ENCODE measurements around the gene HDHD3. TPM values are rescaled to one million over a fixed set of nuclear protein-coding genes. Genes with fewer than 3 reads are reported as not detected.

HDHD3 gene
- total RNA-seq, 1 donor from 2014 or later: 9.8 TPM

- Histone ChIP-seq H3K9me3 (ENCODE audit: low read depth) (no peaks in the 10 kb centered on the region), H3K4me2 (no peak overlapping the region), H3K36me3 (no peaks in the 10 kb centered on the region), H3K27me3 (no peaks in the 10 kb centered on the region), H3K4me3 (no peak overlapping the region), H2AFZ (replicated peaks) (no peak overlapping the region), H3K4me1 (no peaks in the 10 kb centered on the region), H3F3A (ENCODE audit: low read depth) (no peaks in the 10 kb centered on the region), H4K20me1 (ENCODE audit: low read depth) (no peaks in the 10 kb centered on the region), H3K27ac (no peak overlapping the region), H3K79me2 (ENCODE audit: low read depth) (no peaks in the 10 kb centered on the region), H3K9ac (no peak overlapping the region)
- no peak overlapping the region for H3K4me3 Mint-ChIP-seq
- H3K36me3 Mint-ChIP-seq: no peaks in the 10 kb centered on the region
- no peak for DNase-seq (ENCODE audit: low spot score)
- H3K4me1 Mint-ChIP-seq: peaks cover 18% of the 10 kb centered on the region
- peaks cover 3% of the 10 kb centered on the region for H3K9me3 Mint-ChIP-seq
- TF ChIP-seq CTCF (IDR thresholded peaks at IDR 0.05): no peak
- TF ChIP-seq EZH2phosphoT487 (IDR thresholded peaks at IDR 0.05): no peak
- TF ChIP-seq EZH2 (IDR thresholded peaks at IDR 0.05): no peak
- no peak overlapping the region for H3K27ac Mint-ChIP-seq
- peaks cover 4% of the 10 kb centered on the region for H3K27me3 Mint-ChIP-seq (ENCODE audit: insufficient read depth, low read depth)
Observed at GRCh38 chr9:113364951-113365350, 11.8 kb downstream of the HDHD3 start.

- H3K36me3 ChIP-seq: no peaks in the 10 kb centered on the region
- no peak overlapping the region for H2AFZ ChIP-seq (replicated peaks)
- Mint-ChIP-seq H3K27ac (no peak overlapping the region), H3K4me1 (peaks cover 18% of the 10 kb centered on the region), H3K27me3 (ENCODE audit: insufficient read depth, low read depth) (peaks cover 4% of the 10 kb centered on the region), H3K4me3 (no peak overlapping the region), H3K9me3 (peaks cover 3% of the 10 kb centered on the region), H3K36me3 (no peaks in the 10 kb centered on the region)
- TF ChIP-seq EZH2 (IDR thresholded peaks at IDR 0.05) (no peak), EZH2phosphoT487 (IDR thresholded peaks at IDR 0.05) (no peak), CTCF (IDR thresholded peaks at IDR 0.05) (no peak)
- H3K4me1 ChIP-seq: no peaks in the 10 kb centered on the region
- DNase-seq (ENCODE audit: low spot score): no peak
- H3K9ac ChIP-seq: no peak overlapping the region
- no peak overlapping the region for H3K4me3 ChIP-seq
- H4K20me1 ChIP-seq (ENCODE audit: low read depth): no peaks in the 10 kb centered on the region
- no peak overlapping the region for H3K27ac ChIP-seq
- no peaks in the 10 kb centered on the region for H3K27me3 ChIP-seq
- H3K79me2 ChIP-seq (ENCODE audit: low read depth): no peaks in the 10 kb centered on the region
- H3F3A ChIP-seq (ENCODE audit: low read depth): no peaks in the 10 kb centered on the region
- H3K9me3 ChIP-seq (ENCODE audit: low read depth): no peaks in the 10 kb centered on the region
- H3K4me2 ChIP-seq: no peak overlapping the region
Observed at GRCh38 chr9:113363336-113363735, 13.4 kb downstream of the HDHD3 start.

DNA sequence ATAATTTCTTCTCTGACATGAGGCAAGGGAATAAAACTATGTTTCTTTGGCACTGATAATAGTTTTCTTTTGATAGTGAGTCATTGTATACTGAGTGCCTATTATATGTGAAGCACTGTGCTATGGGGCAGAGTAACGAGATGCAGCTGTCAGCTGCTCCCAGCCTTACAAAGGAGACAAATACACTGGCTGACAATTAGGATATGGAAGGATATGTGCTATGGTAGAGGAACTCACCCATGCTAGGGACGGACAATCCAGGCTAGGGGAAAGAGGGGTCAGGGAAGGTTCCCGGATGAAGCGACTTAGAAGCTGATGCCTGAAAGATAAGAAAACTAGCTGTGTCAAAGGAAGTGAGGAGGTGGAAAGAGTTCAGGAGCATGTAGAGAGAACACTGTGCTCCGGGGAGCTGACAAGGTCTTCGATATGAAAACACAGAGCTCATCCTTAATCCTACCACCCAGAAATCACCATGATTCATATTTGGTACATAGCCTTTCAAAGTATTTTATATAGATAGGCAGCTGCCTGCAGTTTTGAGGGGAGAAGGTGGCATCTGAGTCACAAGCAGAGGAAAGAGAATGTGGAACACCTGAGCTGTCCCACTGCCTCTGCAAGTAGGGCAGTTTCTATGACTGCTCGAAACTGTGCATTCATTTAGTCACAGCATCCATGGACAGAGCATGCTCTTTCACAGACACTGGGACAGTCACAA, 15.3 kb downstream of the HDHD3 start:
- Mint-ChIP-seq H3K27ac (no peak overlapping the region), H3K4me3 (no peak overlapping the region), H3K27me3 (ENCODE audit: insufficient read depth, low read depth) (peaks cover 5% of the 10 kb centered on the region), H3K9me3 (peaks cover 3% of the 10 kb centered on the region), H3K4me1 (peaks cover 18% of the 10 kb centered on the region), H3K36me3 (no peaks in the 10 kb centered on the region)
- Histone ChIP-seq H3K9ac (no peak overlapping the region), H3K4me2 (no peak overlapping the region), H3K4me1 (no peaks in the 10 kb centered on the region), H3K36me3 (no peaks in the 10 kb centered on the region), H3K9me3 (ENCODE audit: low read depth) (no peaks in the 10 kb centered on the region), H2AFZ (replicated peaks) (no peak overlapping the region), H3F3A (ENCODE audit: low read depth) (no peaks in the 10 kb centered on the region), H3K79me2 (ENCODE audit: low read depth) (no peaks in the 10 kb centered on the region), H3K4me3 (no peak overlapping the region), H3K27ac (no peak overlapping the region), H3K27me3 (no peaks in the 10 kb centered on the region), H4K20me1 (ENCODE audit: low read depth) (no peaks in the 10 kb centered on the region)
- TF ChIP-seq EZH2phosphoT487 (IDR thresholded peaks at IDR 0.05): no peak
- no peak for TF ChIP-seq EZH2 (IDR thresholded peaks at IDR 0.05)
- TF ChIP-seq CTCF (IDR thresholded peaks at IDR 0.05): no peak
- DNase-seq (ENCODE audit: low spot score): no peak
